NCI-H2196 treated with DMSO at 0.1 percent for 48 hours (cell line): ENCODE measurements around the gene LAMA4.
"Not testable (repeated sequence)": the region's sequence is repeated elsewhere in the genome, so short reads cannot be mapped to it uniquely, and the experiment has no call there.

Experiments
- DNase-seq: peaks from one replicate; lab custom pipeline; 2025; ENCODE audit not compliant: unreplicated experiment; lab: John Stamatoyannopoulos, UW

LAMA4 gene

GRCh38 chr6:112106026-112106425 is 148.3 kb downstream of the LAMA4 start:
- not testable (repeated sequence) for DNase-seq

GRCh38 chr6:112100561-112100960 is 153.8 kb downstream of the LAMA4 start:
- DNase-seq = no peak

GRCh38 chr6:112096901-112097300 is 157.5 kb downstream of the LAMA4 start:
- no peak for DNase-seq

- no peak for DNase-seq
Observed at GRCh38 chr6:112087916-112088315, 166.5 kb downstream of the LAMA4 start.

GRCh38 chr6:112087136-112087911 is 167.0 kb downstream of the LAMA4 start, which contains the start of the genes FAM229B and TUBE1:
Gene FAM229B, plus strand, starts transcription at chr6:112087591. Its CDS starts 11,693 bp downstream, at chr6:112099284.
Gene TUBE1, minus strand, starts transcription at chr6:112087482. Its CDS starts 48 bp downstream, at chr6:112087434.
- DNase-seq = peak; percentile 86

- no peak for DNase-seq
Observed at GRCh38 chr6:112086744-112087135, 167.6 kb downstream of the LAMA4 start.

DNA sequence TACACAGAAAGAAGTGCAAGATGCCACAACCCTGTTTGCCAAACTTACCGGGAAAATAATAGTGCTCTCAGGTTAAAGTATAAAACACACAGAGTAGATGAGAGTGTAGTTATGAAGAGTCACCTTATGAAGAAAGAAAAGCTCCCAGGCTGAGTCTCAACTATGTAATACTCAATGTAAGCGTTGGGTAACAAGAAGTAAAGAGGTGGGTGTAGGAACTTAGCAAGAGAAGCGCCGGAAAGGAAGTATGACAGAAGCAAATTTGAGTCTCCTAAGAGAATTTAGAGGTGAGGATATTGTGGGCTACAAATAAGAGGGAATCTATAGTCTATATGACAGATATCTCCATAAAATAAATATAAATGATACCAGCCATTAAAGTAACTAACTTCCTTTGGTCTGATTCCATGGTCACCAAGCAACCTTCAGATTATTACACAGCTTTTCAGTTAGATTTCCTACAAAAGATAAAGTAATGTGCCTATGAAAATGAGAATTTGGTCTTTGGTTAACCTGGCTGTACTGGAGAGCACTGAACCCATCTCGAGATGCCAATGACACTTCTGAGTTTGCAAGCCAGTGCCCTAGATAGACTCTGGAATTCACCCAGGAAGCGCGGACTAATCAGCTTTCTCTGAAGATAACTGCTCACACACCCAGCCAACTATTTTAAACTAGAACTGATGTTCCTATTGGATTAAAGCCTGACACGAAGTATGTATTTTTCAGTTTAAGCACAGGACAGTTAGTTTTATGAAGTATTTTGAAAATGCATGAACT is 168.9 kb downstream of the LAMA4 start:
- no peak for DNase-seq

GRCh38 chr6:112081569-112081968 is 172.8 kb downstream of the LAMA4 start:
- DNase-seq = no peak

GRCh38 chr6:112066606-112067005 is 187.8 kb downstream of the LAMA4 start:
- no peak for DNase-seq

DNA sequence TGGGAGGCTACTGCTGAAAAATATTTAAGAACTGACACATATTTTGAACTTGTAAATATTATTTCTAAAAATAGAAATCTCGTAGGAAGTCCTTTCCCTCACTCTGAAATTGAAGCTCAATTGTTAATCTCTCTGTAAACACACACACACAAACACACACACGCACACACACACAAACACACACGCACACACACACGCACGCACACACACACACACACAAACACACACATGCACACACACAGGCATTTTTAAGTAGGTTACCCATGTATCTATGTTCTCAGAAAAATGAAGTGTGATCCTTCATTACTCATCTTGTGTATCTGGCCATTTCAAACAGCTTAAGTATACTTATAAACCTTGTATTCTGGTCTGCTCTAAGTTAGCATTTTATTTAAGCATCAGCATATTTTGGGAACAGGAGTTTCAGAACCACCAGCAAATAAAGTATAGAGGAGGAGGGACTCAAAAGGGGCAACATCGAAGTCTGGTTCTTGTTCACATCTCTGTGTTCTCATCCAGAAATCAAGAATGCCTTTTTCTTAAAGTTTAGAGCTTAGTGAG is 188.9 kb downstream of the LAMA4 start:
- no peak for DNase-seq

- no peak for DNase-seq
Observed at GRCh38 chr6:112062966-112063365, 191.4 kb downstream of the LAMA4 start.

GRCh38 chr6:112061605-112062004 is 192.8 kb downstream of the LAMA4 start:
- DNase-seq = no peak
